ENCODE measurements around the gene LCNL1. TPM values are rescaled to one million over a fixed set of nuclear protein-coding genes. Genes with fewer than 3 reads are reported as not detected.

LCNL1 gene
- polyA plus RNA-seq, 1 donor (not counting 4 experiments of a cell fraction or from before 2014, with no cell fraction given), result not detected

DNA sequence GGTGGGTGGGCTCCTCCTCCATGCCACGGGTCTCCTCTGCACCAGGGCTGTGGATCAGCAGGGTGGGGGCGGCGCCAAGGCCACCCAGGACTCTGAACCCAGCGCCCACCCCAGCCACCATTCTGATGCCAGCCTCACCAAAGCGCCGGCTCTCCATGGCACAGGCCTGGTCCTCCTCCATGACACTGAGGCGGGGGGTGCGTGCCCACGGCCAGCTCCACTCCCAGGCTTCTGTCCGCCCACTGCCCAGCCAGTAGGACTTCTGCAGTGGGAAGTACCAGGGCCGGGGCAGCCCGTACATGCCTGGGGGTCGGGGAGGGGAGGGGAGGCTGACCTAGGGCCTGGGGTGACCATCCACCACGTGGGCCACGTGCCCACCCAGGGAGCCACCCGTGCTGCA, 33.6 kb downstream of the LCNL1 start:
- Histone ChIP-seq H3K27ac (ENCODE audit: control insufficient read depth, insufficient read depth, low read length) (no peak overlapping the region), H3K9me3 (ENCODE audit: control insufficient read depth, low read depth, low read length) (no peaks in the 10 kb centered on the region), H3K27me3 (ENCODE audit: control insufficient read depth, extremely low read depth, insufficient read depth, low read length) (no peaks in the 10 kb centered on the region), H4K20me1 (ENCODE audit: control insufficient read depth, extremely low read depth, insufficient read depth, low read length) (no peaks in the 10 kb centered on the region), H3K4me3 (ENCODE audit: control insufficient read depth in 2 of 3, extremely low read depth in 1 of 3, insufficient read depth in 2 of 3, low read depth in 1 of 3, low read length in 3 of 3) (no peak overlapping the region), H3K9me1 (ENCODE audit: control insufficient read depth, extremely low read depth, insufficient read depth, low read length) (no peaks in the 10 kb centered on the region), H3K79me2 (ENCODE audit: control insufficient read depth, insufficient read depth, low read length) (no peaks in the 10 kb centered on the region), H3K4me2 (ENCODE audit: control insufficient read depth, extremely low read depth, insufficient read depth, low read depth, low read length) (no peak overlapping the region), H3K4me1 (ENCODE audit: control insufficient read depth, extremely low read depth, insufficient read depth, low read length) (no peaks in the 10 kb centered on the region), H3K9ac (ENCODE audit: control insufficient read depth, extremely low read depth, insufficient read depth, low read length) (no peak overlapping the region), H2AFZ (ENCODE audit: control insufficient read depth, low read length) (no peak overlapping the region), H3K36me3 (ENCODE audit: control insufficient read depth in 2 of 2, extremely low read depth in 1 of 2, insufficient read depth in 2 of 2, low read length in 2 of 2) (no peaks in the 10 kb centered on the region)
- DNase-seq (ENCODE audit: low read depth, low spot score), result no peak
- no peak for TF ChIP-seq EZH2 (IDR thresholded peaks at IDR 0.05; ENCODE audit: low read length)
- TF ChIP-seq, protein P1, sequence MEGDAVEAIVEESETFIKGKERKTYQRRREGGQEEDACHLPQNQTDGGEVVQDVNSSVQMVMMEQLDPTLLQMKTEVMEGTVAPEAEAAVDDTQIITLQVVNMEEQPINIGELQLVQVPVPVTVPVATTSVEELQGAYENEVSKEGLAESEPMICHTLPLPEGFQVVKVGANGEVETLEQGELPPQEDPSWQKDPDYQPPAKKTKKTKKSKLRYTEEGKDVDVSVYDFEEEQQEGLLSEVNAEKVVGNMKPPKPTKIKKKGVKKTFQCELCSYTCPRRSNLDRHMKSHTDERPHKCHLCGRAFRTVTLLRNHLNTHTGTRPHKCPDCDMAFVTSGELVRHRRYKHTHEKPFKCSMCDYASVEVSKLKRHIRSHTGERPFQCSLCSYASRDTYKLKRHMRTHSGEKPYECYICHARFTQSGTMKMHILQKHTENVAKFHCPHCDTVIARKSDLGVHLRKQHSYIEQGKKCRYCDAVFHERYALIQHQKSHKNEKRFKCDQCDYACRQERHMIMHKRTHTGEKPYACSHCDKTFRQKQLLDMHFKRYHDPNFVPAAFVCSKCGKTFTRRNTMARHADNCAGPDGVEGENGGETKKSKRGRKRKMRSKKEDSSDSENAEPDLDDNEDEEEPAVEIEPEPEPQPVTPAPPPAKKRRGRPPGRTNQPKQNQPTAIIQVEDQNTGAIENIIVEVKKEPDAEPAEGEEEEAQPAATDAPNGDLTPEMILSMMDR (optimal IDR thresholded peaks at IDR 0.05 in 1 of 3, IDR thresholded peaks at IDR 0.05 in 1 of 3, conservative IDR thresholded peaks at IDR 0.05 in 1 of 3; ENCODE audit: extremely low read depth in 1 of 3, insufficient read depth in 2 of 3, low read length in 3 of 3), result no peak
- no peak for FAIRE-seq
- dilution Hi-C loops (cut with MboI; ENCODE audit: extremely low pct_ligation_motif_present, low sequenced_read_pairs), result no loop called here

DNA sequence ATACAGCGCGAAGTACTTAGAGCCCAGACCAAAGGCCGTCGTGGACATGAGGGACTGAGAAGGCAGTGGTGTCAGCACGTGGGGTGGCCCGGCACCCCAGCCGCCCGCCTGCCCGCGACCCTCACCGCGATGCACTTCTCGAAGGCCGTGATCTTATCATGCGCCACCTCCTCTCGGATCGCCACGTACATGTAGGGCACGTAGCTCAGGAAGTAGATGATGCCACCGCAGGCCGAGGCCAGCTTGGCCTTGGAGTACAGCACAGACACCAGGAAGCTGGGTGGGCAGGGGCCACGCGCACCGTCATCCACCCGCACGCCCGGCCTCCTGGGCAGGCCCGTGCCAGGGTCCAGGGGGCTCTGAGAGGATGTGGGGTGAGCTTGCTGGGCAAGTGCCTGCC, 34.3 kb downstream of the LCNL1 start:
- no peaks in the 10 kb centered on the region for H3K36me3 ChIP-seq (ENCODE audit: control insufficient read depth in 2 of 2, extremely low read depth in 1 of 2, insufficient read depth in 2 of 2, low read length in 2 of 2)
- FAIRE-seq, result no peak
- no peaks in the 10 kb centered on the region for H3K9me1 ChIP-seq (ENCODE audit: control insufficient read depth, extremely low read depth, insufficient read depth, low read length)
- no peak overlapping the region for H2AFZ ChIP-seq (ENCODE audit: control insufficient read depth, low read length)
- H3K4me1 ChIP-seq (ENCODE audit: control insufficient read depth, extremely low read depth, insufficient read depth, low read length), result no peaks in the 10 kb centered on the region
- no peak for DNase-seq (ENCODE audit: low read depth, low spot score)
- H3K4me3 ChIP-seq (ENCODE audit: control insufficient read depth in 2 of 3, extremely low read depth in 1 of 3, insufficient read depth in 2 of 3, low read depth in 1 of 3, low read length in 3 of 3), result no peak overlapping the region
- no peak overlapping the region for H3K4me2 ChIP-seq (ENCODE audit: control insufficient read depth, extremely low read depth, insufficient read depth, low read depth, low read length)
- H4K20me1 ChIP-seq (ENCODE audit: control insufficient read depth, extremely low read depth, insufficient read depth, low read length), result no peaks in the 10 kb centered on the region
- no peak overlapping the region for H3K9ac ChIP-seq (ENCODE audit: control insufficient read depth, extremely low read depth, insufficient read depth, low read length)
- H3K9me3 ChIP-seq (ENCODE audit: control insufficient read depth, low read depth, low read length), result no peaks in the 10 kb centered on the region
- no peak for TF ChIP-seq EZH2 (IDR thresholded peaks at IDR 0.05; ENCODE audit: low read length)
- TF ChIP-seq, protein P1 (optimal IDR thresholded peaks at IDR 0.05 in 1 of 3, IDR thresholded peaks at IDR 0.05 in 1 of 3, conservative IDR thresholded peaks at IDR 0.05 in 1 of 3; ENCODE audit: extremely low read depth in 1 of 3, insufficient read depth in 2 of 3, low read length in 3 of 3), result no peak
- dilution Hi-C loops (cut with MboI; ENCODE audit: extremely low pct_ligation_motif_present, low sequenced_read_pairs), result no loop called here
- no peaks in the 10 kb centered on the region for H3K27me3 ChIP-seq (ENCODE audit: control insufficient read depth, extremely low read depth, insufficient read depth, low read length)
- H3K79me2 ChIP-seq (ENCODE audit: control insufficient read depth, insufficient read depth, low read length), result no peaks in the 10 kb centered on the region
- H3K27ac ChIP-seq (ENCODE audit: control insufficient read depth, insufficient read depth, low read length), result no peak overlapping the region
